ENCODE data around the gene OR8D2.
"Not testable (repeated sequence)": the region's sequence is repeated elsewhere in the genome, so short reads cannot be mapped to it uniquely, and the experiment has no call there.

The OR8D2 gene

DNA sequence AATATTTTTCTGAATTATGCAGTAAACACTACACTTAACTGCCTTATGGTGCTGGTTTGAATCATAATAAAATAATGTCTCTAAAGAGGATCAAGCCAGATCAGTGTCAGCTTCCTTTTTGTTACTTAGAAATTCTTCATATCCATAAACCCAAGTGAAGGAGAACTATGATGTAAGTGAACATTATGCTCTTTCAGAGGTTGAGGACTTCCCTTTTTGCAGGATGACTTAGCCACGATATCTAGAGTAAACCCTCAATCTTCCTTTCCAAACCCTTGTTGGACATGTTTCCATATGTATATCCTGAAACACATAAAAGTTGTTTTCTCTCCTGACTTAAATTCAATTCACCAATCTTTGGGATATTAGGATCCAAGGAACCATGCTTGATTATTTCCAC is 25.3 kb downstream of the OR8D2 start:
- in situ Hi-C loops (cut with MboI; ENCODE audit: low sequenced_read_pairs): no loop called here

DNA sequence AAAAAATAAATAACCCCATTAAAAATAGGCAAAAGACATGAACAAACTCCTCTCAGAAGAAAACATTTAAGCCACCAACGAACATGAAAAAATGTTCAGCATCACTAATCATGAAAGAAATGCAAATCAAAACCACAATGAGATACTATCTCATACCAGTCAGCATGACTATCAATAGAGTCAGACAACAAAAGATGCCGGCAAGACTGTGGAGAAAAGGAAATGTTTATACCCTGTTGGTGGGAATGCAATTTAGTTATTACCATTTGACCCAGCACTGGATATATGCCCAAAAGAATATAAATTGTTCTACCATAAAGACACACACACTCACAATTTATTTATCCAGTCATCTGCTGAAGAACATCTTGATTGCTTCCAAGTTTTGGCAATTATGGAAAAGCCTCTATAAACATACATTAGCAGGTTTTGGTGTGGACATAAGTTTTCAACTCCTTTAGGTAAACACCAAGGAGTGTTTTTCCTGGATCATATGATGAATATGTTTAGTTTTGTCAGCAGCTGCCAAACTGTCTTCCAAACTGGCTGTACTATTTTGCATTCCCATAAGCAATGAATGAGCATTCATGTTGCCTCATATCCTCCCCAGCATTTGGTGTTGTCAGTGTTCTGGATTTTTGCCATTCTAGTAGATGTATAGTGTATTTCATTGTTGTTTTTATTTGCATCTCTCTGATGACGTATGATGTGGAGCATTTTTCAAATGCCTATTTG is 34.2 kb downstream of the OR8D2 start:
- in situ Hi-C loops (cut with MboI; ENCODE audit: low sequenced_read_pairs): no loop called here

DNA sequence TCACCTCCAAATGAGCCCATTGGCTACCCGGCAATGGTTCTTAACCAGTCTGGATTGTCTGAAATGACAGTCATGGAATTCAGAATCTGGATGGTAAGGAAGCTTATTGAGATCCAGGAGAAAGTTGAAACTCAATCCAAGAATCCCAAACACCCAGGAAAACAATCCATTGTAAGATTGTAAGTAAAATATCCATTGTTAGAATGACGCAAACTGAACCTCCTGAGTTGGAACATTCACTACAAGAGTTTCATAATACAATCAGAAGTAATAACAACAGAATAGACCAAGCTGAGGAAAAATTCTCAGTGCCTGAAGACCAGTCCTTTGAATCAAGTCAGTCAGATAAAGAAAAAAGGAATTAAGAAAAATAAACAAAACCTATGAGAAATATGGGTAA is 41.7 kb downstream of the OR8D2 start:
- in situ Hi-C loops (cut with MboI; ENCODE audit: low sequenced_read_pairs): no loop called here

GRCh38 chr11:124277804-124278203 is 42.2 kb downstream of the OR8D2 start:
- in situ Hi-C loops (cut with MboI; ENCODE audit: low sequenced_read_pairs): no loop called here

DNA sequence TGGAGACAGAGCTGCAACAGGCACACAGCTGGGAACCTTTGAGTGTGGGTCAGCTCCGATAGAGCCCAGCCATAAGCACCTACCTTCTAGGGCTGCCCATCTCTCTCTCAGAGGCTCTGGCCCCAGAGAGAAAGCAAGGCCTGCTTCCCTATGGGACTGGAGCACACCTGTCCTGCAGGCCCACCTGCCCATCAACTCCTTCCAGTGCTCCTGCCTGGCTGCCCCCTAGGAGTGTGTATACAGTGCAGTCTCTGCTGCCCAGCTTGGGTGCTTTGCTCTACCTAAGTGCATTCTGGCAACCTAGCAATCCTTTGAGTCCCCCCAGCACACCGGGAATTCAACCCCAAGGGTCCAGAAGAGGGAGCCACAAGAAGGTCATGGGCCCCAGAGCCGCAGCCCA is 42.8 kb downstream of the OR8D2 start:
- in situ Hi-C loops (cut with MboI; ENCODE audit: low sequenced_read_pairs): no loop called here

GRCh38 chr11:124276081-124276480 is 43.9 kb downstream of the OR8D2 start:
- in situ Hi-C loops (cut with MboI; ENCODE audit: low sequenced_read_pairs): no loop called here

DNA sequence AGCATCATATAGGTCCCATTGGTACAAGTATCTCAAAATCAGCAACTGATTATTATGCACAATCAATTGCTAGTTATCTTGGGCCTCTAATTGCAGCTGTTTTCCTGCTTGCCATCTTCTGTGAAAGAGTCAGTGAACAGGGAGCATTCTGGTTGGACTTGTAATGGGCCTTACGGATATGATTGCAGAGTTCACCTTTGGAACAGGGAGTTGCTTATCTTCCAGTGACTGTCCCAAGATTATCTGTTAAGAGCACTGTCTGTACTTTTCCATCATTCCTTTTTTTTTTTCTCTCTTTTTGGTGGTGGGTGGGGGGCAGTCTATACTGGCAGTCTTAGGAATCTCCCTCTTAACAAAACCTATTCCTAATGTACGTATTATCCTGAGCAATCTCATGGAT is 46.0 kb downstream of the OR8D2 start:
- in situ Hi-C loops (cut with MboI; ENCODE audit: low sequenced_read_pairs): no loop called here

DNA sequence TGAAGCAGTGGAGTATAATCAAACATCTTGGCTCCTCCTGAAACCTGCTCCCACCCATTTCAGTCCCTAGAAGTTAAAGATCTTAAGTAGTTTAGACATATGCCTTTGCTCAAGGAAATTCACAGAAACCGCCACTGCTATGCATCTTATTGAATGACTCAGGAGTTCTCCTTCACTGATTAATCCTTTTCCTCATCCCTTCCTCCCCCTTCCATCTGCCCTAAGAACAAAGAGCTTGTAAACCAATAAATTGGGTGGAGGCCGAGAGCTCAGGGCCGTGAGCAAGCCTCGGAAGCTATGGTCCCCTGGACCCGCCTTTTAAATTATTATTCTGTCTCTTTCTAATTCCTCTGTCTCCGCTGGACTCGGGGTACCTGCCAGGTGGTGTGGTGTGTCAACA is 49.1 kb downstream of the OR8D2 start:
- in situ Hi-C loops (cut with MboI; ENCODE audit: low sequenced_read_pairs): not testable (repeated sequence)
